Peyer's patch (tissue), 4 donors: ENCODE data around the gene CEL. TPM values are rescaled to one million over a fixed set of nuclear protein-coding genes. Genes with fewer than 3 reads are reported as not detected.
A peak's percentile ranks its signal among the peaks of the same experiment; 100 is the strongest.

Experiments used
- DNase-seq, 3 donors: peaks; one replicate each; pipeline ENCODE4 v3.0.0-alpha.2; 2017 to 2019
- H3K27ac ChIP-seq, 4 donors: fragments of 200-600 bp; sonication (generic); one replicate each; pipeline ENCODE4 v1.5.1; 2016 to 2019
- H3K27me3 ChIP-seq, 2 donors: fragments of 200-600 bp; sonication (generic); one replicate each; pipeline ENCODE4 v1.5.1; 2019
- H3K36me3 ChIP-seq, 3 donors: fragments of 200-600 bp; sonication (generic); one replicate each; pipeline ENCODE4 v1.5.1; 2016 to 2019
- H3K4me1 ChIP-seq, 4 donors: fragments of 200-600 bp; sonication (generic); one replicate each; pipeline ENCODE4 v1.5.1; 2016 to 2019
- H3K4me3 ChIP-seq, 4 donors: fragments of 200-600 bp; sonication (generic); 1 replicate in 3 of 4; 2 replicates in 1 of 4; pipeline ENCODE4 v1.5.1; 2016 to 2019; ENCODE audit warnings: mild to moderate bottlenecking in 1 of 4
- H3K9me3 ChIP-seq, 4 donors: fragments of 200-600 bp; sonication (generic); one replicate each; pipeline ENCODE4 v1.5.1; 2016 to 2019; ENCODE audit warnings: mild to moderate bottlenecking in 1 of 4
- CTCF ChIP-seq, 6 experiments: fragments of 450-650 bp in 4 of 6; fragments of 200-600 bp in 2 of 6; sonication (generic) in 1 of 6; IDR thresholded peaks; one replicate each; pipeline ENCODE4 v1.5.1; 2017 to 2019; ENCODE audit warnings: antibody characterized with exemption in 6 of 6, mild to moderate bottlenecking in 3 of 6, moderate library complexity in 1 of 6
- POLR2A ChIP-seq, 2 donors: fragments of 450-650 bp; IDR thresholded peaks; one replicate each; pipeline ENCODE4 v1.5.1; 2017; ENCODE audit warnings: antibody characterized with exemption in 2 of 2, mild to moderate bottlenecking in 2 of 2, moderate library complexity in 2 of 2
- total RNA-seq, 4 donors: library from RNA; depleted of rRNA; stranded (reverse); fragments of >200 nt; gene quantifications; one replicate each; pipeline ENCODE4 v1.1.0, GENCODE V29; 2016

CEL gene
- total RNA-seq, 4 donors from 2014 or later = 1.6 to 9.1 (median 5.8) TPM

- TF ChIP-seq CTCF (IDR thresholded peaks at IDR 0.05) (no peak), POLR2A (IDR thresholded peaks at IDR 0.05) (no peak)
Observed at GRCh38 chr9:133107245-133107722, 45.5 kb downstream of the CEL start.

GRCh38 chr9:133107961-133108793 lies 46.4 kb downstream of the CEL start:
- H3K27ac ChIP-seq = no peak overlapping the region
- no peaks in the 10 kb centered on the region for H3K9me3 ChIP-seq
- no peaks in the 10 kb centered on the region for H3K27me3 ChIP-seq
- no peak overlapping the region for H3K4me3 ChIP-seq
- H3K36me3 ChIP-seq = peaks cover 0 to 87% (median 0%) of the 10 kb centered on the region in 3 donors
- peaks cover 0 to 18% (median 10%) of the 10 kb centered on the region in 4 donors for H3K4me1 ChIP-seq
- TF ChIP-seq CTCF (IDR thresholded peaks at IDR 0.05) (no peak), POLR2A (IDR thresholded peaks at IDR 0.05) (no peak)
- DNase-seq = peak in 1 of 3 donors; percentile 36

More at GRCh38 chr9:133107245-133107722, 45.5 kb downstream of the CEL start:
- peak in 1 of 3 donors; percentile 35 for DNase-seq
- Histone ChIP-seq H3K4me3 (no peak overlapping the region), H3K4me1 (peaks cover 0 to 10% (median 1%) of the 10 kb centered on the region in 4 donors), H3K27ac (no peak overlapping the region), H3K9me3 (no peaks in the 10 kb centered on the region), H3K27me3 (no peaks in the 10 kb centered on the region), H3K36me3 (peaks cover 0 to 95% (median 0%) of the 10 kb centered on the region in 3 donors)

GRCh38 chr9:133108794-133109641 lies 47.2 kb downstream of the CEL start:
- TF ChIP-seq POLR2A (IDR thresholded peaks at IDR 0.05) = no peak
- Histone ChIP-seq H3K4me1 (peaks cover 8 to 19% (median 19%) of the 10 kb centered on the region in 4 donors), H3K9me3 (no peaks in the 10 kb centered on the region), H3K27ac (no peak overlapping the region), H3K27me3 (no peaks in the 10 kb centered on the region), H3K36me3 (peaks cover 0 to 80% (median 0%) of the 10 kb centered on the region in 3 donors), H3K4me3 (no peak overlapping the region)
- peak in 1 of 3 donors; percentile 43 for DNase-seq

GRCh38 chr9:133109931-133110650 lies 48.3 kb downstream of the CEL start:
- Histone ChIP-seq H3K27ac (no peak overlapping the region), H3K9me3 (no peaks in the 10 kb centered on the region), H3K4me1 (peaks cover 16 to 30% (median 29%) of the 10 kb centered on the region in 4 donors), H3K27me3 (no peaks in the 10 kb centered on the region), H3K36me3 (peaks cover 0 to 69% (median 0%) of the 10 kb centered on the region in 3 donors), H3K4me3 (no peak overlapping the region)
- no peak for TF ChIP-seq POLR2A (IDR thresholded peaks at IDR 0.05)
- TF ChIP-seq CTCF (IDR thresholded peaks at IDR 0.05) = no peak
- DNase-seq = peak in 1 of 3 donors; percentile 36

GRCh38 chr9:133111808-133112662 lies 50.3 kb downstream of the CEL start:
- peaks cover 0 to 51% (median 0%) of the 10 kb centered on the region in 3 donors for H3K36me3 ChIP-seq
- H3K27me3 ChIP-seq = no peaks in the 10 kb centered on the region
- peaks cover 16 to 49% (median 47%) of the 10 kb centered on the region in 4 donors for H3K4me1 ChIP-seq
- TF ChIP-seq POLR2A (IDR thresholded peaks at IDR 0.05) (no peak), CTCF (IDR thresholded peaks at IDR 0.05) (no peak)
- H3K9me3 ChIP-seq = no peaks in the 10 kb centered on the region
- no peak overlapping the region for H3K4me3 ChIP-seq
- H3K27ac ChIP-seq = peak overlapping the region in 3 of 4 donors; percentile 61 to 92 (median 69)
- peak in 1 of 3 donors; percentile 41 for DNase-seq
